ENCODE results near the gene DTNA.

DTNA gene

GRCh38 chr18:34848695-34849094 is 138.6 kb downstream of the DTNA start:
- DNase-seq (ENCODE audit: low read depth) = no peak
- TF ChIP-seq CTCF (IDR thresholded peaks at IDR 0.05; ENCODE audit: insufficient read depth, low read depth, low read length, missing control alignments) = no peak
- H3K4me3 ChIP-seq (ENCODE audit: low read depth, low read length) = no peak overlapping the region

DNA sequence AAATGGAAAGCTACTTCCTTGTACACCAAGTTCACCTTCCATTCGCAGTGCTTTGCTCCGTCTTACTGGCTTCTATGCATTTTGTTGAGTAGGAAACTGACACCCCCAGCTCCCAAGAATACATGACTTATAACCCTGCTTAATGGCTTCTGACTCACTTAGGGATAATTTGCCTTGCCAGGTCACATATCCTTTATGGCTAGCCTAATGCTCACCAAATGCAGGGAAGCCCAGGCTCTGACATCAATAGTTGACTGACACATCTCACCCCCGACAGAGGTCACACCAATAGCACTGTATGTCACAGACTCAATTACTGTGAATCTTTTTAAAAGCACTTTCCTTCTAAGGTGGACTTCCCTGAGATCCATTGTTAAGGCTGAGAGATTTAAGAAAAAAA is 147.2 kb downstream of the DTNA start:
- no peak for TF ChIP-seq CTCF (IDR thresholded peaks at IDR 0.05; ENCODE audit: insufficient read depth, low read depth, low read length, missing control alignments)
- no peak overlapping the region for H3K4me3 ChIP-seq (ENCODE audit: low read depth, low read length)
- DNase-seq (ENCODE audit: low read depth) = no peak

DNA sequence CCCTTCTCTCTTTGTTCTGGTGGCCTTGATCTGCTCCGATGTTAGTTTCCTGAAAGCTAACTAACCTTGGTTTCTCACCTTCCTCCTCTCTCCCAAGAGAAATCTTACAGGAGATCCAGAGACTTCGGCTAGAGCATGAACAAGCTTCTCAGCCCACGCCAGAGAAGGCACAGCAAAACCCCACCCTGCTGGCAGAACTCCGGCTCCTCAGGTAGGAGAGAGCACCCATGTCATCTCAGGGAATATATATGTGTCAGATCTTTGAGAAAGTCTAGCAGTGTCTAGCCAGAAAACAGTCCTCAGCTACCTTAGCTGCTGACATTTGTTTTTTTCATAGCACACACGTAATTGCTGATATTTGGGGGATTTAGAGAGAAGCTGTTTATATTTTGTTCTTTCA is 148.1 kb downstream of the DTNA start:
- DNase-seq (ENCODE audit: low read depth) = no peak
- TF ChIP-seq CTCF (IDR thresholded peaks at IDR 0.05; ENCODE audit: insufficient read depth, low read depth, low read length, missing control alignments) = no peak
- H3K4me3 ChIP-seq (ENCODE audit: low read depth, low read length) = no peak overlapping the region

DNA sequence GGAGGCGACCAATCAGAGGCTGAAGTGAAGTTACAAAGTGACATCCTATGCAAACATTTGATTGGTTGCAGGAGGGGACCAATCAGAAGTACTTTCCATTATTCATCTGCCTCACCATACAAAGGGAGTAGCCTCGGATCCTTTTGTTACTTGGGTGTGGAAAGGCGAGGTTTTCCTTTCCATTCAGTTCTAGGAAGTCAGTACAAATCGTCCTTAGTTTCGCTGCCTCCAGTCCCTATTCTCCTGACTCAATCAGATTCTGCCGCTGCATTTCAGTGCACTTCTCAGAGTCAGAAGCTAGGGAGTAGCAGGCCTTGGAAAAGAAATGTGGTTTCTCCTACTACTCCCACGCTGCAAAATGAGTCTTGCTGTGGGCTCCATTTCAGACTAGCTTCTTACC is 149.4 kb downstream of the DTNA start:
- no peak for TF ChIP-seq CTCF (IDR thresholded peaks at IDR 0.05; ENCODE audit: insufficient read depth, low read depth, low read length, missing control alignments)
- DNase-seq (ENCODE audit: low read depth) = no peak
- H3K4me3 ChIP-seq (ENCODE audit: low read depth, low read length) = no peak overlapping the region

GRCh38 chr18:34862561-34862960 is 152.5 kb downstream of the DTNA start:
- no peak for DNase-seq (ENCODE audit: low read depth)
- no peak for TF ChIP-seq CTCF (IDR thresholded peaks at IDR 0.05; ENCODE audit: insufficient read depth, low read depth, low read length, missing control alignments)
- no peak overlapping the region for H3K4me3 ChIP-seq (ENCODE audit: low read depth, low read length)

GRCh38 chr18:34863702-34864101 is 153.6 kb downstream of the DTNA start:
- no peak for DNase-seq (ENCODE audit: low read depth)
- no peak for TF ChIP-seq CTCF (IDR thresholded peaks at IDR 0.05; ENCODE audit: insufficient read depth, low read depth, low read length, missing control alignments)
- no peak overlapping the region for H3K4me3 ChIP-seq (ENCODE audit: low read depth, low read length)

GRCh38 chr18:34864836-34865497 is 154.9 kb downstream of the DTNA start:
- TF ChIP-seq CTCF (IDR thresholded peaks at IDR 0.05; ENCODE audit: insufficient read depth, low read depth, low read length, missing control alignments) = no peak
- H3K4me3 ChIP-seq (ENCODE audit: low read depth, low read length) = no peak overlapping the region
- DNase-seq (ENCODE audit: low read depth) = no peak

All from GM12865 (cell line).